ENCODE results near the gene SGTA. TPM values are rescaled to one million over a fixed set of nuclear protein-coding genes. Genes with fewer than 3 reads are reported as not detected.

SGTA gene
- total RNA-seq, 1 donor from 2014 or later, result 37.7 TPM

DNA sequence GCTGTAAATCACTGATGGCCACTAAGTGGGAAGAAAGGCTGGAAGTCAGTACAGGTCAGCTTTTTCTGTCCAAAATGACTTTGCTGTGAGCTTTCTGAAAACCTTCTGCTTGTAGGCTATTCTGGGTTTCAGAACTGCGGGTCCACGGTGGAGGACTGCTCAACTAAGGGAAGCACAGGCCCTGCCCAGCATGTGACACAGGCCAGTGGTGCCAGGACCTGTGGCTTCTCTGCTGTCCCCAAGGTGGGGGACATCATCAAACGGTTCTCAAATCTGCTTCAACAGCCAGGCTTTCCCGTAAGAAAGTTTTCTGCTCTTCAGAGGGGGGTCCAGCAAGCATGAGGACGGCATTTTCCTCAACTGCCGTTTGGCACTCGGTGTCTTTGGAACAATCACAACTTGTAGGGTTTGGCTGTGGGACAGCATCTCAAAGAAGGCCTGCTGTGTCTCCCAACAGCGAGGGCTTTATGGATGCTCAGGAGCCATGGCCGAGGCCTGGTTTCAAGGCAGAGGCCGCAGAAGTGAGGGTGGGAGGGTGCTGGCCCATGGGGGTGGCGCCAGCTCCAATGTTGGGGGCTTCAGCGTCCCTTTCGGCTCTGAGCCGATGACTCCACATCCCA, 3.8 kb downstream of the SGTA start:
- no peaks in the 10 kb centered on the region for H3K27me3 Mint-ChIP-seq (ENCODE audit: low read depth)
- peaks cover 1% of the 10 kb centered on the region for H3K36me3 Mint-ChIP-seq (ENCODE audit: low read depth)
- peaks cover 40% of the 10 kb centered on the region for H3K4me1 Mint-ChIP-seq (ENCODE audit: low read depth)
- TF ChIP-seq, protein P1, sequence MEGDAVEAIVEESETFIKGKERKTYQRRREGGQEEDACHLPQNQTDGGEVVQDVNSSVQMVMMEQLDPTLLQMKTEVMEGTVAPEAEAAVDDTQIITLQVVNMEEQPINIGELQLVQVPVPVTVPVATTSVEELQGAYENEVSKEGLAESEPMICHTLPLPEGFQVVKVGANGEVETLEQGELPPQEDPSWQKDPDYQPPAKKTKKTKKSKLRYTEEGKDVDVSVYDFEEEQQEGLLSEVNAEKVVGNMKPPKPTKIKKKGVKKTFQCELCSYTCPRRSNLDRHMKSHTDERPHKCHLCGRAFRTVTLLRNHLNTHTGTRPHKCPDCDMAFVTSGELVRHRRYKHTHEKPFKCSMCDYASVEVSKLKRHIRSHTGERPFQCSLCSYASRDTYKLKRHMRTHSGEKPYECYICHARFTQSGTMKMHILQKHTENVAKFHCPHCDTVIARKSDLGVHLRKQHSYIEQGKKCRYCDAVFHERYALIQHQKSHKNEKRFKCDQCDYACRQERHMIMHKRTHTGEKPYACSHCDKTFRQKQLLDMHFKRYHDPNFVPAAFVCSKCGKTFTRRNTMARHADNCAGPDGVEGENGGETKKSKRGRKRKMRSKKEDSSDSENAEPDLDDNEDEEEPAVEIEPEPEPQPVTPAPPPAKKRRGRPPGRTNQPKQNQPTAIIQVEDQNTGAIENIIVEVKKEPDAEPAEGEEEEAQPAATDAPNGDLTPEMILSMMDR (IDR thresholded peaks at IDR 0.05), result no peak
- H3K9me3 Mint-ChIP-seq (ENCODE audit: low read depth), result no peaks in the 10 kb centered on the region
- no peak overlapping the region for H3K4me3 Mint-ChIP-seq (ENCODE audit: unreplicated experiment)
- H3K27ac Mint-ChIP-seq (ENCODE audit: unreplicated experiment), result no peak overlapping the region
- no peak for DNase-seq (ENCODE audit: low spot score)

DNA sequence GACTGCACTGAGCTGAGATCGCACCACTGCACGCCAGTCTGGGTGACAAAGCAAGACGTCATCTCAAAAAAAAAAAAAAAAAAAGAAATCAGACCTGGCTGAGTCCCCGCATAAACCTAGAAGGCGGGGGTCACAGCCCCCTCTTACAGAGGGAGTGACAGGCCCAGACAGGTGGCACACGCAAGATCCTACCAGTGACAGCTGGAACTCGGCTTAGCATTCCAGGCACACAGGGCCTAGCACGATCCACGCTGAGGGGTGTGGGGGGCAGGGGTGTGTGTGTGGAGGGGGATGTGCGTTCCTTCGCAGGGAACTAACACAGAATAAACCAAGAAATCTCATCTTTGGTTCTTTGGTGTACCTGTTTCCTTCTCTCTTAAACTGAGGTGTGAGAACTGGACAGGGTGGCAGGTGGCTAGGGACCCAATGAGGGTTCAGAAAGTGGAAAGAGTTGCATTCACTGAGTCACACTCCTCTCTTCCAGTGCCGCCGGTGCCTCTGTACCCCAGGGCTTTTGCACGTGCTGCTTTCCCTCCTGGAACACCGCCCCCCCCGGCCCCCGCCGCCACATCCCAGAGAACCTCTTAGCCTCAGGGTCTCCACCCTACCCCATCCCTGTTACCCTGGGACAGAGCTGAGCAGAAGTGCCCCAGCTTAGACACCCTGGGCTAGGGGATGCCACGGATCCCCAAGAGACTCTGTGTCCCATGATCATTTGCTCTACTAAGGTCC, 5.0 kb downstream of the SGTA start:
- H3K36me3 Mint-ChIP-seq (ENCODE audit: low read depth), result peaks cover 1% of the 10 kb centered on the region
- DNase-seq (ENCODE audit: low spot score), result no peak
- no peaks in the 10 kb centered on the region for H3K9me3 Mint-ChIP-seq (ENCODE audit: low read depth)
- no peak overlapping the region for H3K27ac Mint-ChIP-seq (ENCODE audit: unreplicated experiment)
- H3K4me3 Mint-ChIP-seq (ENCODE audit: unreplicated experiment), result no peak overlapping the region
- TF ChIP-seq, protein P1 (IDR thresholded peaks at IDR 0.05), result no peak
- H3K4me1 Mint-ChIP-seq (ENCODE audit: low read depth), result peaks cover 32% of the 10 kb centered on the region
- no peaks in the 10 kb centered on the region for H3K27me3 Mint-ChIP-seq (ENCODE audit: low read depth)

DNA sequence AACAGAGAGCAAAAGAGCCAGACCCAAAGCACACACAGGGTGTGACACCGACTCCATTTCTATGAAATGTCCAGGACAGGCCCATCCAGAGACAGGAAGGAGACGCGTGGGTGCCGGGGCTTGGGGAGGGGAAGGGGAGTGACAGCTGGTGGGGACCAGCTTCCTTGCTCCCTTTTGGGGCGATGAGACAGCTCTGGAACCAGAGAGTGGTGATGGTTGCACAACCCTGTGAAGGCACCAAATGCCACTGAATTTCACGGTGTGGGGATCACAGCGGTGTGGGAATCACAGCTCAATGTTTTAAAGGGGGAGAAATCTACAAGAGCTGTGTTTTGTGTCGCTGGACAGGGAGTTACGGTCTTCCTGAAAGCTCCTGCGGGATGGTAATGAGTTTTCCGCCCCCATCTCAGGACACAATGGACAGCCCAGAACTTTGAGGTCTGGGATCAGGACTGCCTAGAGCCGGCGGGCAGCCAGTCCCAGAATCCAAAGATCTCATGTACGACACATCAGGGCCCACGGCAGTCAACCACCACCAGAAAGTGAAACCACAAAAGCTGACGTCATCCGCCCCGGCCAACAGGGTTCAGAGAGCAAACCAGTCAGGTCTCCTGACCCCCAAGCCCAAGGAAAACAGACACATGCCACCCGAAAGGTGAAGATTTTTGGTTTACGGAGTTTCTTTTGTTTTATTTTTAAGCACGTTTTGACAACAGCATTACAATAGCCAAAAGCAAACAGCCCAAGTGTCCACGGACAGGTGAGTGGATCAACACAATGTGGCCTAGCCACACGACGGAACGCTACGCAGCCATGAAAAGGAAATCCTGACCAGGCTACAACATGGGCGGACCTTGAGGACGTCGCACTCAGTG, 7.3 kb downstream of the SGTA start:
- Mint-ChIP-seq H3K27me3 (ENCODE audit: low read depth) (no peaks in the 10 kb centered on the region), H3K4me3 (ENCODE audit: unreplicated experiment) (no peak overlapping the region), H3K36me3 (ENCODE audit: low read depth) (peaks cover 1% of the 10 kb centered on the region), H3K4me1 (ENCODE audit: low read depth) (peaks cover 17% of the 10 kb centered on the region), H3K9me3 (ENCODE audit: low read depth) (no peaks in the 10 kb centered on the region), H3K27ac (ENCODE audit: unreplicated experiment) (peak overlapping the region; percentile 52)
- TF ChIP-seq, protein P1 (IDR thresholded peaks at IDR 0.05), result no peak
- no peak for DNase-seq (ENCODE audit: low spot score)

DNA sequence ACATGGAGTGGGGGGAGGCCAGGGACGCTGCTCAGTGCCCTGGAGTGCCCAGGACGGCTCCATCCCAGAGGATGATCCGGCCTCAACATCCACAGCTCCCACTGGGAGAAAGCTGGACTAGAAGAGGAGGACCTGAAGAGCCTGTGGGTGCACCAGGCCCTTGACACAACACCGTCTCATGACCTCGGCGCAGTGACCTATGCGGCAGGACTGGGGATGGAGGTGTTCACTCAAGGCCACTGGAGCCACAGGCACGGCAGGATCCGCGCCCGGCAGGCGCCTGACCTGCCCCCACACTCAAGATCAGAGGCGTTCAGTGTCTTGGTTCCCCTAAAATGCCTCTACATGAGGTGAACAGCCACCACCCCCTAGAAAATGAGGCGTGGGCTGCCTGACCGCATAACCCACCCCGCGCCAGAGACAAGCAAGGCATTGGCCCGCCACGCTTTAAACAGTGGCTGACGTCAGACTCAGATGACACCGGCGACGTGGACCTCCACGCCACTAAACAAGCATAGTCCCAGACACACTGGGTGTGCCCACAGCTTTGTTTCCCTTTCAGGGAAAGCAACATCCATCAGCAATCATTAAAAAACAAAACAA, 8.0 kb downstream of the SGTA start:
- Mint-ChIP-seq H3K4me1 (ENCODE audit: low read depth) (peaks cover 15% of the 10 kb centered on the region), H3K4me3 (ENCODE audit: unreplicated experiment) (no peak overlapping the region), H3K36me3 (ENCODE audit: low read depth) (peaks cover 1% of the 10 kb centered on the region), H3K9me3 (ENCODE audit: low read depth) (no peaks in the 10 kb centered on the region), H3K27ac (ENCODE audit: unreplicated experiment) (peak overlapping the region; percentile 52), H3K27me3 (ENCODE audit: low read depth) (no peaks in the 10 kb centered on the region)
- no peak for DNase-seq (ENCODE audit: low spot score)
- TF ChIP-seq, protein P1 (IDR thresholded peaks at IDR 0.05), result no peak
